T-helper 17 cell (primary cell): ENCODE data around the gene WNT16. TPM values are rescaled to one million over a fixed set of nuclear protein-coding genes. Genes with fewer than 3 reads are reported as not detected.
"Not testable (repeated sequence)": the region's sequence is repeated elsewhere in the genome, so short reads cannot be mapped to it uniquely, and the experiment has no call there.

Experiments
- ATAC-seq: fragments of 150-1000 bp; cut with Tn5 transposase; 2 replicates; pipeline ENCODE4 v1.10.0; 2021; ENCODE audit warnings: mild to moderate bottlenecking, moderate library complexity
- DNase-seq, 3 donors: peaks; one replicate each; pipeline versions ENCODE4 v3.0.0 to v3.0.0-alpha.2; 2020 to 2021
- H3K9me3 ChIP-seq: one replicate; pipeline ENCODE4 v1.7.0; 2013; ENCODE audit warnings: low read length, mild to moderate bottlenecking; ENCODE audit not compliant: control insufficient read depth, poor library complexity, severe bottlenecking
- H3K27ac Mint-ChIP-seq: one replicate; pipeline ENCODE4 v1.8.0; 2022; ENCODE audit warnings: mild to moderate bottlenecking, moderate library complexity, mixed read lengths
- H3K27me3 Mint-ChIP-seq: one replicate; pipeline ENCODE4 v1.8.0; 2022; ENCODE audit warnings: mixed read lengths
- H3K36me3 Mint-ChIP-seq: one replicate; pipeline ENCODE4 v1.8.0; 2022; ENCODE audit warnings: low read depth, mixed read lengths
- H3K4me1 Mint-ChIP-seq: one replicate; pipeline ENCODE4 v1.8.0; 2022; ENCODE audit warnings: mild to moderate bottlenecking, mixed read lengths
- H3K4me3 Mint-ChIP-seq: one replicate; pipeline ENCODE4 v1.8.0; 2022; ENCODE audit warnings: mild to moderate bottlenecking, moderate library complexity, mixed read lengths
- total RNA-seq, 4 donors: library from RNA in 2 of 4; stranded (reverse) in 2 of 4; gene quantifications; one replicate each; pipeline ENCODE4 v1.2.3 and lab custom pipeline; 2022 to 2026

The WNT16 gene
- total RNA-seq, 2 donors from 2014 or later = not detected

DNA sequence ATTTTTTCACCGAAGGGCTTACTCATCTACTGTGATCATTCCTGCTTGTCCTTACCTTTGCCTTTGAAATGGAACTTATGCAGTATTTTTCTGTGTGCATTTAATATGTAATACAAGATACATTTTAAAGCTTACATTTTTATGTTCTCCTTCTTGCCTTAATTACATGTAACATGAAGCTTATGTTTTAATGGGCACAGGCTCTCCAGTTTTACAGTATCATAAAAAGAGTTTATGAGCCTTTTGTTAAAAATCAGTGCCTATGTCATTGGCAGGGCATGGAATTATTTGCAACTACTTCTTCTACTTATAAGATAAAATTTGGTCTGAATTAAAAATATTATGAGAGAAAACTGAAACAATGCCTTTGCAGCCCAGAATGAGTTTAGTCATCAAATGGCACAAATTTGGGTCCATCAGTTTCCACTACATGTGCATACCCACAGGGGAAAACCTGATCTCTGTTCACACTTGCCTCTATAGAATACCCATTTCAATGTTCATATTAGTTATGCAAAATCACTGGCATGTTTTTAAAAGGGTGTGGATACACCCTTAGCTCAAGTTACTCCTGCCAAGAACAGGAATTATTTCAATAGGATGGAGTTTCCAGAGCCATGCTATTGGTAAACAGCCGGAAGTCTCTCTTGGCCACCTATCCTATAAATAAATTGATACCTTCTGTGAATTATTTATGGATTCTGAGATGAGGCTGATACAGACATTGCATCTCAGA lies 27.9 kb upstream of the WNT16 start:
- Mint-ChIP-seq H3K27me3 (peaks cover 37% of the 10 kb centered on the region), H3K27ac (no peak overlapping the region), H3K4me1 (no peaks in the 10 kb centered on the region), H3K36me3 (no peaks in the 10 kb centered on the region), H3K4me3 (no peak overlapping the region)
- DNase-seq (no peak), ATAC-seq (no peak)
- H3K9me3 ChIP-seq = no peaks in the 10 kb centered on the region

DNA sequence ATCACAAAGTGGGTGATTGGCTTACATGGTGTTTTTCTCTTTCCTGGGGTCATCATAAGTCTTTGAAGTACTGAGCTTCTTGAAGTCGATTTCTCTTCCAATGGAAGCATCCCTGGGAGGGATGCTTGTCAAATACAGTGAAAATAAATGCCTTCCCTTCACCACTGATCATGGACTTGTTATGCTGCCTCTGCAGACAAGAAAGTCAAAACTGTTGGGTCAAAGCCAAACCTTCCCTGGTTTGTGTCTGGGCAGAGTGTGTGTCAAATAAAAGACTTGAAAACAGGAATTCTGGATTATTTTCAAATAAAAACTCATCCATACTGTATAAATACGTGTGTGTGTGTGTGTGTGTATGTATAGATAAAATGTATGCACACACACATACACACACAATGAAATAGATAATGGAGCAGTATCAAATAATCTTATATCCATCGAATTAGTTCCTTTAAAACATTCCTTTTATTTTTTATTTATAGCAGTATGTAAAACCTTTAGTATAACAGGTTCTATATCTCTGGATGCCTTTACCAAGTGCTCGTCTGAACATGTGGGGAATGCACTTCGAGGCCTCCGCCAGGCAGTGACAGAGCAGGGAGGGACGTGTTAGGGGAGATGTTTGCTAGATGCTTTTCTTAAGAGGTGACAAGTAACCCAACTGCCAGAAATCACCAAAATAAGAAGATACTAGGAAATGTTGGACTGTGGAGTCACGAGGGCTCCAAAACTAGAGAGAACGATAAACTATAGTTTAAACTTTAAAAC lies 27.2 kb upstream of the WNT16 start:
- H3K27ac Mint-ChIP-seq = no peak overlapping the region

DNA sequence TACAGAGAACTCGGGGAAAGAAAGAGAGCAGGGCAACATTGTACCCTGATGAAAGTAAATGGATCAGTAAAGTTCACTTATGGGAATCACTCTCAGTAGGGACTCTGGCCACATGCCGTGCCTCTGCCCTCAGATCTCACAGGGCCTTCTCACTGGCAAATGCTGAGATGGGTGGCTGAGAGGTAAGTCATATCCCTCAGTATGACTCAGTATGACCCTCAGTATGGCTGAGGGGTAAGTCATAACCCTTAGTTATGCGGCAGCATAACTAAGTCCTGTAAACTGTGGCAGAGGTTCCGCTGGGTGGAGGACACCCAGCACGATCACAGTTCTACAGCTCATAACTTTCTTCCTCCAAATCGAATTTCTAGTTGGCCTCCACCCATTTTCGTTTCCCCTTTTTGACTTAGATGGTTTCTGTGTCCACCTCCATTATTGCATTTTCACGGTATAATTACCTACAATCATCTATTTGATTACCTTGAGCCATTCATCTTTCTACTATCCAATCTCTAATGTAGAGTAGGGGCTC lies 26.5 kb upstream of the WNT16 start:
- DNase-seq = no peak
- Mint-ChIP-seq H3K27ac (no peak overlapping the region), H3K4me1 (no peaks in the 10 kb centered on the region), H3K27me3 (peaks cover 49% of the 10 kb centered on the region), H3K4me3 (no peak overlapping the region), H3K36me3 (peaks cover 2% of the 10 kb centered on the region)
- H3K9me3 ChIP-seq = no peaks in the 10 kb centered on the region
- ATAC-seq = no peak

More for the DNA sequence above, 27.2 kb upstream of the WNT16 start:
- ATAC-seq (no peak), DNase-seq (no peak)
- Mint-ChIP-seq H3K4me1 (no peaks in the 10 kb centered on the region), H3K36me3 (peaks cover 2% of the 10 kb centered on the region), H3K27me3 (peaks cover 43% of the 10 kb centered on the region), H3K4me3 (no peak overlapping the region)
- H3K9me3 ChIP-seq = no peaks in the 10 kb centered on the region

DNA sequence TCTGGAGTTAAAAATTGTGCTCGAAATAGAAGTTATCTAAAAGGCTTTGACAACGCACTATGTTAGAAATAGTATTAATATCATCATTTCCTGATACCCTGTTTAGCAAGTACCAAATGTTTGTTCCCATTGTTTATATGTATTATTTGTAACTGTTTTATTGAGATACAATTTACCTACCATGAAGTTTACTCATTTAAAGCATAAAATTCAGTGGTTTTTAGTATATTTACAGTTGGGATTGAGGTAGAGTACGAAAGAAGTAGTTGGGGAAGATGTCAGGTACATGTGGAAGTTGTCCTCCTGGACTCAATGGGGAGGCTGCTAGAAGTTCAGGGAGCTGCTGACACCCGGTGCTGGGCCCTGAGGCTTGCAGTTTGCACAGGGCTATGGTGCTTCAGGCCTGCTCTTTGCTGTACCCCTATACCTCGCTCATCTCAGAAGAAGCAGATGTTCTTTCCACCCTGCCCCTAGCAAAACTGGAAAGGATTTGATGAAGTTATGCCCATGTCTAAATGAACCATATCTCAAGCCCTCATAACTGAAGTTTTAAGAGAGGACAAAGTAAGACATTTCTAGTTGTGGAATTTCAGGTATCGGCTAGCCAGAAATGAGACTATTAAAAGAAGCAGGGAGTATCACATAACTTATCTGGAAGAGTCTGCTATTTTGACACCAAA lies 25.2 kb upstream of the WNT16 start:
- DNase-seq (no peak), ATAC-seq (no peak)
- Mint-ChIP-seq H3K27me3 (peaks cover 55% of the 10 kb centered on the region), H3K36me3 (peaks cover 2% of the 10 kb centered on the region), H3K4me3 (no peak overlapping the region), H3K27ac (no peak overlapping the region), H3K4me1 (no peaks in the 10 kb centered on the region)
- no peaks in the 10 kb centered on the region for H3K9me3 ChIP-seq

DNA sequence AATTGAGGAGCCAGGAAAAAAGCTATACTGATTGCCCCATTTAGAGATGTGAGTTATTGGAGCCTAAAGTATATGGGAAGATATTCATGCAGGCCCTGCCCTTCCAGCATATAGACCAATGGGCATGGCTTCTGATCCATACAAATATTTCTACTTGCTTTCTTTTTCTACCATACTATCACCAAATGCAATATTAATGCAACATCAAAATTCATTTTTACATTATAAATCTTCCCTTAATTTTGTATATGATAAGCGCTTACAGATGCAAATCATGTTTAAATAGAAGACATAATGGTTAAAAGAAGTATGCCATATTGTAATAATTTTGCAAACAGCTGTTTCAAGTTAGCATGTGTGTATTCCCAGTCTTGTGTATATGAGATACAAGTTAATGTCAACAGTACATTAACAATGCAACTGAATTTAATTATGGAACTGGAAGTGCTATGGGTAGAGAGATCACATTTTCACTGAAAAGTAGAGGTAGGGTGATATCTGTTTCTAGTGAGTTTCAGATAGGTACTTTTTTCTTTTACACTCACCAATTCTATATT lies 24.6 kb upstream of the WNT16 start:
- ATAC-seq (no peak), DNase-seq (no peak)
- Mint-ChIP-seq H3K4me3 (no peak overlapping the region), H3K27me3 (peaks cover 62% of the 10 kb centered on the region), H3K36me3 (peaks cover 2% of the 10 kb centered on the region), H3K4me1 (no peaks in the 10 kb centered on the region), H3K27ac (no peak overlapping the region)
- no peaks in the 10 kb centered on the region for H3K9me3 ChIP-seq

DNA sequence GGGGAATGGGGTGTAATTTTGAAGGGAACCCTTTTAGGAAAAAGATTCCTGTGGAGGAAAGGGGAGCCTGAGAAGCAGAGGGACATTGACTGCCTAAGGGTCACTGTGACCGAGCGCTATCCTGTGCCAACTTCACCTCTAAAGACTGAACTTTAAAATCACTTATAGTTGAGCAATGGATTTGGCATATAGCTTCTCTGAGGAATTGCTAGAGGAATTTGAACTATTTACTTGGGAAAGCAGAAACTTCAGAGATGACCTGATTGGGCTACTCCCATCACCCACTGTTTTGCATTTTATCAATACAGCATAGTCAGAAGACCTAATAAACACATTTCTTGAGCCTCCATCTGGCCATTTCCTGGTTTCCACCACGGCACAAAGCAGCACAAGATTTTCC lies 23.7 kb upstream of the WNT16 start:
- ATAC-seq = no peak
- no peaks in the 10 kb centered on the region for H3K4me1 Mint-ChIP-seq
- H3K9me3 ChIP-seq = no peaks in the 10 kb centered on the region
- peaks cover 2% of the 10 kb centered on the region for H3K36me3 Mint-ChIP-seq
- H3K27ac Mint-ChIP-seq = no peak overlapping the region
- no peak for DNase-seq
- no peak overlapping the region for H3K4me3 Mint-ChIP-seq
- peaks cover 65% of the 10 kb centered on the region for H3K27me3 Mint-ChIP-seq

DNA sequence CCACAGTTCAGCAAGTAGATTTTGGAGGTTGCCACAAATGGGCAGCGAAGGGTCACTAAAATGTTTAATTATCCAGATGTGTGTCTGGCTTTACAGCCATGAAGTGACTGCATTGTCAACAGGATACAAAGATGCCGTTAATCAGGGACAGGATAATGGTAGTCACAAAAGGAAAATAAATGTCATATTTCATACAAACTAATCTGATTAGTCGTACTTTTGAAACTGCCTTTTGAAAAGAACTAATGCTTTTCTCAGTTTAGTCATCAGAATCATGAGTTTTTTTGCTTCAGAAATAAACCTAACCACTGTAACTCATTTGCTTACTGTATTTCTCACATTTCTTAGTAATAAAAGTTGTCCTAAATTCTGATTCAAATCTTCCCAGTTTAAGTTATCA lies 22.2 kb upstream of the WNT16 start:
- no peak for DNase-seq

DNA sequence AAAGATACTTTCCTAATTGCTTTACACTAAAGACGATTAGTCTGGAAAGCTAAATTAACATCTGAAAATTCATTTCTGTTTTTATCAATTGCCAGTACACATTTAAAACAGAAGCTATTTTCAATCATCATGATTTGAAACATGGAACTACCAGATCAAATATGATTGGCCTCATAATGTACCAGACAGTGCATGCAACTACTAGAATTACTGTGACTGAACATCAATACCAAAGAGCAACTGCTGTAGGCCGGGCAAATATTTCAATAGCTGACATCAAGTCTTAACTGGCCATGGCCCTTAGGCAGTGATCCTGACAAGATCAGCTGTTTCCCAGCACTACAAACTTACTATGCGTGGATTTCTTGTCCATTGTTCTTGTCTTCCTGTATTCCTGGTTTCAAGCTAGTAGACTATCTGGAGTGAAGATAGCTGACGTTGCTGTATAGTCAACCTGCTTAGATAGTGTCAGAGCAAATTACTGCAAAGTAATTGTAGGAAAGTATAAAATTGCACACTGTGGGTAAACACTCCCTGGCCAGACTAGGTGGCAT lies 21.7 kb upstream of the WNT16 start:
- Mint-ChIP-seq H3K36me3 (peaks cover 2% of the 10 kb centered on the region), H3K4me3 (no peak overlapping the region), H3K27ac (no peak overlapping the region), H3K27me3 (peaks cover 45% of the 10 kb centered on the region), H3K4me1 (no peaks in the 10 kb centered on the region)
- H3K9me3 ChIP-seq = no peaks in the 10 kb centered on the region
- ATAC-seq (no peak), DNase-seq (no peak)

More for the DNA sequence above, 22.2 kb upstream of the WNT16 start:
- ATAC-seq = no peak
- H3K4me1 Mint-ChIP-seq = no peaks in the 10 kb centered on the region
- H3K27ac Mint-ChIP-seq = no peak overlapping the region
- peaks cover 2% of the 10 kb centered on the region for H3K36me3 Mint-ChIP-seq
- peaks cover 50% of the 10 kb centered on the region for H3K27me3 Mint-ChIP-seq
- no peaks in the 10 kb centered on the region for H3K9me3 ChIP-seq
- H3K4me3 Mint-ChIP-seq = no peak overlapping the region

DNA sequence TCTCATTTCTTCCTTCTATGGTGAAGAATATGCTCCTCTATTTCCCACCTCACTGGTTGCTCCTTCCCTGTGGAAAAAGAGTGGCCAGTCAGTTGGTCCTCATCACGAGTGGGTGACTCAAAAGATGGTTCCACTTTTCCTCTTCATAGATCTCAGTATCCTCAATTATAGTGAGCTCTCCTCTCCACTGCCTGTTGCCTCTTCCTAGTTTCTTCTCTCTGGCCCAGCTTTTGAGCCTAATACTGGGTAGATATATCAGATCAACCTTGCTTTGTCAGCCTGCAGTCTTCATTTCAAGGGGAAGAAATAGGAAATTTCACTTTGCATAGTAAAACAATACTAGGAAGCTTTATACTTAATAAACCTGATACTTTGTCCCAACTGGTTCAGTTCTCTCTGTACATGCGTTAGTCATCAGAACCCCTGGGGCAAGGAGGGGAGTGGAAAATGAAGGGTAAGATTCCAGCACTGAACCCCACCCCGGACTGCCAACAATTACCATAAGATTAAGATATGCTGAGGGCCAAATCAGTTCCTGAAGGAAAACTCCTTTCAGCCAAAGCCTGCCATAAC lies 15.5 kb upstream of the WNT16 start:
- H3K9me3 ChIP-seq = no peaks in the 10 kb centered on the region
- H3K4me3 Mint-ChIP-seq = no peak overlapping the region
- no peak for ATAC-seq
- H3K4me1 Mint-ChIP-seq = peaks cover 3% of the 10 kb centered on the region
- H3K27me3 Mint-ChIP-seq = peaks cover 50% of the 10 kb centered on the region
- no peak overlapping the region for H3K27ac Mint-ChIP-seq
- H3K36me3 Mint-ChIP-seq = no peaks in the 10 kb centered on the region
- no peak for DNase-seq

DNA sequence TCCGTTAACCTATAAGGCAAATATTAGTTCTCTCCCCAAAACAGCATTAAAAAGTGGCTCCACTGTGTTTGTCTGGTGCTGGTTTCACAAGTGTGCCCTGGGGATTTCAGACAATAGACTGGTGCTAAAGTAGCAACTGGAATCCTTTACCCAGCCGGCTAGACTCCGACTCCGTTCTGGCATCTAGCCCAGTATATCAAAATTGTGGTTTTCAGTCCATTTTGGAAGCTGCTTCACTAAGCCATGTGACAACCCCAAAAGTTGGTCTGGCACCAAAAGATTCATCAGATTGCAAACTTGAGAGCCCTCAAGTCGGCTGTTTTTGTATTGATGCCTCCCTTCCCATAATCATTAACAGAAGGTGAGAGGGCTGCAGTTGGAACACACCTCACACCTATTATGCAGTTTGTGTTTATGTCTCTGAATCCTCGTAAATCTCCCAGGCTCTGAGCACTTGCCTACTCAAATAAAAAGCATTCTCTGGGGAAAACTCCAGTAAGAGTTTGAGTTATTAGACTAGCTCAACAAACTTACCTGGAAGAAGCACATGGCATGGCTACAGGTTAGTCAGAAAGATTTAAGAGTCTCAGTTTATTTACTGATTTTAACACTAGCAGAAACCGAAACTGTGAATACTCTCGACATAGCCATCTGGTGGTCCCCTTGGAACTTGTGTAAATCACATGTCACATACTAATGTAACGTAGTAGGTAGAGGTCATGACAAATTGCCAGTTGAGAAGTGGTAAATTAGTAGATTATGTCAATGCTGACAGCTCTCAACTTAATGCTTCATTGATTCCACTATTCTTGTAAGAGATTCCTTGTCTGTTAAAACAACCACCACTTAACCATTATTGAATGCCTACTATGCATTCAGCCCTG lies 14.8 kb upstream of the WNT16 start:
- no peak overlapping the region for H3K4me3 Mint-ChIP-seq
- peaks cover 3% of the 10 kb centered on the region for H3K4me1 Mint-ChIP-seq
- no peak for DNase-seq
- H3K27ac Mint-ChIP-seq = no peak overlapping the region
- H3K27me3 Mint-ChIP-seq = peaks cover 42% of the 10 kb centered on the region
- no peak for ATAC-seq
- H3K9me3 ChIP-seq = no peaks in the 10 kb centered on the region
- H3K36me3 Mint-ChIP-seq = no peaks in the 10 kb centered on the region

DNA sequence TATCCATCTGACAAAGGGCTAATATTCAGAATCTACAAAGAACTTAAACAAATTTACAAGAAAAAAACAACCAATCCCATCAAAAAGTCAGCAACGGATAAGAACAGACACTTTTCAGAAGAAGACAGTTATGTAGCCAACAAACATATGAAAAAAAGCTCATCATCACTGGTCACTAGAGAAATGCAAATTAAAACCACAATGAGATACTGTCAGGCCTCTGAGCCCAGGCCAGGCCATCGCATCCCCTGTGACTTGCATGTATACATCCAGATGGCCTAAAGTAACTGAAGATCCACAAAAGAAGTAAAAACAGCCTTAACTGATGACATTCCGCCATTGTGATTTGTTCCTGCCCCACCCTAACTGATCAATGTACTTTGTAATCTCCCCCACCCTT lies 13.6 kb upstream of the WNT16 start:
- not testable (repeated sequence) for H3K27ac Mint-ChIP-seq, H3K36me3 Mint-ChIP-seq, H3K4me1 Mint-ChIP-seq, DNase-seq, H3K9me3 ChIP-seq, ATAC-seq
- Mint-ChIP-seq H3K4me3 (peak overlapping the region; percentile 46), H3K27me3 (peaks cover 37% of the 10 kb centered on the region)

DNA sequence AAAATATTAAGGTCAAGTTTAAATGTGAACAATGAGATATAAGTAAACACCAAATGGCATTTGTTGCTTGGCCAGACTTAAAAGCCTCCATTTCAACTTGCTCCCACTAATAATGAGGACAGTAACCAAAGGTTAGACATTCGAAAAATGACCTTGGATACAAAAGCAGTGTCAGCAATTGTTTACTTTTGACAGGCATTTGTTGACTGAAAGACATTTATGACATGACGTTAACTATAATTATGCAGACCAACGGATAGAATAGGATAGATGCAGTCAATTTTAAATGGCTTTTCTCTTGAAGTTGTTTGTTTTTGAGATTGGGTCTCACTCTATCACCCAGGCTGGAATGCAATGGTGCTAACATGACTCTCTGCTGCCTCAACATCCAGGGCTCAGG lies 6.3 kb upstream of the WNT16 start:
- no peaks in the 10 kb centered on the region for H3K9me3 ChIP-seq
- H3K27me3 Mint-ChIP-seq = peaks cover 49% of the 10 kb centered on the region
- ATAC-seq (no peak), DNase-seq (no peak)
- no peaks in the 10 kb centered on the region for H3K4me1 Mint-ChIP-seq
- no peak overlapping the region for H3K4me3 Mint-ChIP-seq
- no peak overlapping the region for H3K27ac Mint-ChIP-seq
- H3K36me3 Mint-ChIP-seq = peaks cover 2% of the 10 kb centered on the region
